Panc1 (cell line): ENCODE measurements around the gene GARIN5B. TPM values are rescaled to one million over a fixed set of nuclear protein-coding genes. Genes with fewer than 3 reads are reported as not detected.

ENCODE experiments used
- ATAC-seq: fragments of 200-7000 bp; cut with Tn5 transposase; 2 replicates; pipeline ENCODE4 v1.9.1; 2020; ENCODE audit warnings: mild to moderate bottlenecking, moderate library complexity
- BruUV-seq: library from RNA; stranded (reverse); fragments of 400-500 nt; replicated peaks from 2 replicates; lab custom pipeline; 2021; lab: Mats Ljungman, UMichigan
- CTCF ChIA-PET: fragments of 300-600 bp; sonication (Branson Sonifier 250); formaldehyde crosslinking; loops from one replicate; lab custom pipeline; 2022; ENCODE audit warnings: antibody characterized with exemption; lab: Charles Lee
- POLR2A ChIA-PET: fragments of 300-600 bp; sonication (Branson Sonifier 250); formaldehyde crosslinking; loops from one replicate; lab custom pipeline; 2022; ENCODE audit warnings: antibody characterized with exemption; lab: Charles Lee
- DNase-seq: peaks from one replicate; pipeline ENCODE4 v3.0.0-alpha.2; 2010; ENCODE audit warnings: low read depth, low spot score
- H3K27ac ChIP-seq: 2 replicates; pipeline ENCODE4 v1.5.1; 2011; ENCODE audit warnings: mild to moderate bottlenecking, low read length, inconsistent platforms
- H3K27me3 ChIP-seq: fragments of 200-500 bp; sonication (Bioruptor generic); 2 replicates; pipeline ENCODE4 v1.6.0; 2014; ENCODE audit warnings: low read length, inconsistent platforms; ENCODE audit not compliant: control insufficient read depth, insufficient read depth
- H3K36me3 ChIP-seq: fragments of 200-500 bp; sonication (Bioruptor generic); 2 replicates; pipeline ENCODE4 v1.5.1; 2014; ENCODE audit warnings: inconsistent platforms, mild to moderate bottlenecking, low read length, moderate library complexity; ENCODE audit not compliant: control insufficient read depth, insufficient read depth
- H3K4me1 ChIP-seq: 2 replicates; pipeline ENCODE4 v1.5.1; 2011; ENCODE audit warnings: inconsistent platforms, mild to moderate bottlenecking, low read length, moderate library complexity; ENCODE audit not compliant: control insufficient read depth, insufficient read depth
- H3K4me3 ChIP-seq, 2 experiments: 2 replicates each; pipeline ENCODE4 v1.5.1; 2011 to 2012; ENCODE audit warnings: low read depth in 2 of 2, low read length in 2 of 2, mild to moderate bottlenecking in 2 of 2, inconsistent platforms in 1 of 2, moderate library complexity in 1 of 2
- H3K9me3 ChIP-seq: fragments of 200-500 bp; sonication (Bioruptor generic); 2 replicates; pipeline ENCODE4 v1.5.1; 2014; ENCODE audit warnings: low read depth, mild to moderate bottlenecking, inconsistent platforms, low read length, moderate library complexity; ENCODE audit not compliant: control insufficient read depth, insufficient read depth
- POLR2AphosphoS5 ChIP-seq: IDR thresholded peaks from 2 replicates; pipeline ENCODE4 v1.6.1; 2012; ENCODE audit warnings: mild to moderate bottlenecking, low read depth, low read length, moderate library complexity
- SIN3A ChIP-seq: IDR thresholded peaks from 2 replicates; pipeline ENCODE4 v1.6.1; 2012; ENCODE audit warnings: low read depth, mild to moderate bottlenecking, low read length, moderate library complexity, borderline replicate concordance; ENCODE audit not compliant: insufficient read depth
- TCF7L2 ChIP-seq: IDR thresholded peaks from 2 replicates; pipeline ENCODE4 v1.6.1; 2011; ENCODE audit warnings: mild to moderate bottlenecking, low read depth, low read length, inconsistent platforms
- in situ Hi-C: cut with HindIII; loops from 2 replicates; pipeline ENCODE4 v1.10.0; 2016; ENCODE audit warnings: low sequenced_read_pairs, low pct_unique_long_range_greater_than_20kb
- intact Hi-C: fragments of 100-400 bp; cut with micrococcal nuclease; formaldehyde crosslinking; loops from one replicate; pipeline ENCODE4 v1.10.0; 2022; ENCODE audit not compliant: unreplicated experiment
- total RNA-seq: library from RNA; stranded (reverse); gene quantifications from one replicate; pipeline ENCODE4 v1.2.1, GENCODE V29; 2021; ENCODE audit not compliant: unreplicated experiment
- TF ChIP-seq, protein P1 (sequence below), 2 experiments: IDR thresholded peaks; 2 replicates each; pipeline ENCODE4 v1.6.1; 2011 to 2012; ENCODE audit warnings: low read depth in 2 of 2, control low read depth in 1 of 2, low read length in 1 of 2, mild to moderate bottlenecking in 1 of 2, moderate library complexity in 1 of 2; ENCODE audit not compliant: insufficient read depth in 1 of 2
- TF ChIP-seq, protein P2 (sequence below): fragments of 450-650 bp; IDR thresholded peaks from 2 replicates; pipeline ENCODE4 v1.5.1; 2017; ENCODE audit warnings: mild to moderate bottlenecking

GARIN5B gene
- total RNA-seq, 1 experiment from 2014 or later: not detected

DNA sequence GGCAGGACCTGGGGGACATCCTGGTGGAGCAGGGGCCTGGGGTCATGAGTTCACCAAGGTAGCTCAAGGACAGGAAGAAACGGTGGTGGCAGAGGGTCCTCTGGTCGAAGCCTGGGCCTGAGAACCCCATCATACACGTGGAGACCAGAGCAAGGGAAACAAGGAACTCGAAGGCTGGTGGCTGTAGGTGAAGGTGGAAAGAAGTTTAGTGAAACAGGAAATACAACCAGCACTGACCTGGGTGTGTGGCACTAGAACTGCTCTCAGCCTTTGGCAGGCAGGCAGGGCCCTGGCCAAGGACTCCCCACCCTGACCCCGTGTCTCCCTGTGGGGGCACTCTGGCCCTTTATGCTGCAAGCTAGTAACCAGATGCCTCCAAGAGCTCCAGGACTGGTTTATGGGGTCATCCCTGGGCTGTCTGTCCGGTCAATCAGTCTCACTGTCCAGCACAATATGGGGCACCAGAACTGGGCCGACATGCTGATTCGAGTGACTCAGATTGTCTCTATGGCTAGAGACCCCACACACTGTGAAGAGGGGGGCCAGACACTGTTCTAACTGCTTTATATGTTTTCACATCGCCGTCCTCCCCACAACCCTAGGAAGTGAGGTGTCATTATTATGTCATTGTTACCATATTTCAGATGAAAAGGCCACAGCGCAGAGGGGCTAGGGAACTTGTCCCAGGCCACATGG, 12.3 kb downstream of the GARIN5B start:
- TF ChIP-seq POLR2AphosphoS5 (no peak; the same call in 1 of the 2 replicates), TCF7L2 (no peak), SIN3A (no peak)
- TF ChIP-seq, protein P1, sequence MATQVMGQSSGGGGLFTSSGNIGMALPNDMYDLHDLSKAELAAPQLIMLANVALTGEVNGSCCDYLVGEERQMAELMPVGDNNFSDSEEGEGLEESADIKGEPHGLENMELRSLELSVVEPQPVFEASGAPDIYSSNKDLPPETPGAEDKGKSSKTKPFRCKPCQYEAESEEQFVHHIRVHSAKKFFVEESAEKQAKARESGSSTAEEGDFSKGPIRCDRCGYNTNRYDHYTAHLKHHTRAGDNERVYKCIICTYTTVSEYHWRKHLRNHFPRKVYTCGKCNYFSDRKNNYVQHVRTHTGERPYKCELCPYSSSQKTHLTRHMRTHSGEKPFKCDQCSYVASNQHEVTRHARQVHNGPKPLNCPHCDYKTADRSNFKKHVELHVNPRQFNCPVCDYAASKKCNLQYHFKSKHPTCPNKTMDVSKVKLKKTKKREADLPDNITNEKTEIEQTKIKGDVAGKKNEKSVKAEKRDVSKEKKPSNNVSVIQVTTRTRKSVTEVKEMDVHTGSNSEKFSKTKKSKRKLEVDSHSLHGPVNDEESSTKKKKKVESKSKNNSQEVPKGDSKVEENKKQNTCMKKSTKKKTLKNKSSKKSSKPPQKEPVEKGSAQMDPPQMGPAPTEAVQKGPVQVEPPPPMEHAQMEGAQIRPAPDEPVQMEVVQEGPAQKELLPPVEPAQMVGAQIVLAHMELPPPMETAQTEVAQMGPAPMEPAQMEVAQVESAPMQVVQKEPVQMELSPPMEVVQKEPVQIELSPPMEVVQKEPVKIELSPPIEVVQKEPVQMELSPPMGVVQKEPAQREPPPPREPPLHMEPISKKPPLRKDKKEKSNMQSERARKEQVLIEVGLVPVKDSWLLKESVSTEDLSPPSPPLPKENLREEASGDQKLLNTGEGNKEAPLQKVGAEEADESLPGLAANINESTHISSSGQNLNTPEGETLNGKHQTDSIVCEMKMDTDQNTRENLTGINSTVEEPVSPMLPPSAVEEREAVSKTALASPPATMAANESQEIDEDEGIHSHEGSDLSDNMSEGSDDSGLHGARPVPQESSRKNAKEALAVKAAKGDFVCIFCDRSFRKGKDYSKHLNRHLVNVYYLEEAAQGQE (IDR thresholded peaks at IDR 0.05; ENCODE audit: insufficient read depth in 1 of 2, low read depth in 2 of 2, low read length in 1 of 2): no peak
- TF ChIP-seq, protein P2, sequence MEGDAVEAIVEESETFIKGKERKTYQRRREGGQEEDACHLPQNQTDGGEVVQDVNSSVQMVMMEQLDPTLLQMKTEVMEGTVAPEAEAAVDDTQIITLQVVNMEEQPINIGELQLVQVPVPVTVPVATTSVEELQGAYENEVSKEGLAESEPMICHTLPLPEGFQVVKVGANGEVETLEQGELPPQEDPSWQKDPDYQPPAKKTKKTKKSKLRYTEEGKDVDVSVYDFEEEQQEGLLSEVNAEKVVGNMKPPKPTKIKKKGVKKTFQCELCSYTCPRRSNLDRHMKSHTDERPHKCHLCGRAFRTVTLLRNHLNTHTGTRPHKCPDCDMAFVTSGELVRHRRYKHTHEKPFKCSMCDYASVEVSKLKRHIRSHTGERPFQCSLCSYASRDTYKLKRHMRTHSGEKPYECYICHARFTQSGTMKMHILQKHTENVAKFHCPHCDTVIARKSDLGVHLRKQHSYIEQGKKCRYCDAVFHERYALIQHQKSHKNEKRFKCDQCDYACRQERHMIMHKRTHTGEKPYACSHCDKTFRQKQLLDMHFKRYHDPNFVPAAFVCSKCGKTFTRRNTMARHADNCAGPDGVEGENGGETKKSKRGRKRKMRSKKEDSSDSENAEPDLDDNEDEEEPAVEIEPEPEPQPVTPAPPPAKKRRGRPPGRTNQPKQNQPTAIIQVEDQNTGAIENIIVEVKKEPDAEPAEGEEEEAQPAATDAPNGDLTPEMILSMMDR: no peak
- ChIA-PET CTCF (no interaction called here), POLR2A (interaction anchor here (0.7 kb wide), 1 partner anchor 11 kb away, joined by 3 read pairs; the partner anchor contains the start of gene KMT5C)
- Histone ChIP-seq H3K27ac (no peak overlapping the region), H3K4me1 (peaks cover 23% of the 10 kb centered on the region), H3K9me3 (no peaks in the 10 kb centered on the region), H3K27me3 (no peaks in the 10 kb centered on the region), H3K36me3 (no peaks in the 10 kb centered on the region), H3K4me3 (no peak overlapping the region)
- ATAC-seq: no peak
- intact Hi-C loops (no loop called here), in situ Hi-C loops (no loop called here)
- no TSS peak for BruUV-seq
- DNase-seq: no peak

DNA sequence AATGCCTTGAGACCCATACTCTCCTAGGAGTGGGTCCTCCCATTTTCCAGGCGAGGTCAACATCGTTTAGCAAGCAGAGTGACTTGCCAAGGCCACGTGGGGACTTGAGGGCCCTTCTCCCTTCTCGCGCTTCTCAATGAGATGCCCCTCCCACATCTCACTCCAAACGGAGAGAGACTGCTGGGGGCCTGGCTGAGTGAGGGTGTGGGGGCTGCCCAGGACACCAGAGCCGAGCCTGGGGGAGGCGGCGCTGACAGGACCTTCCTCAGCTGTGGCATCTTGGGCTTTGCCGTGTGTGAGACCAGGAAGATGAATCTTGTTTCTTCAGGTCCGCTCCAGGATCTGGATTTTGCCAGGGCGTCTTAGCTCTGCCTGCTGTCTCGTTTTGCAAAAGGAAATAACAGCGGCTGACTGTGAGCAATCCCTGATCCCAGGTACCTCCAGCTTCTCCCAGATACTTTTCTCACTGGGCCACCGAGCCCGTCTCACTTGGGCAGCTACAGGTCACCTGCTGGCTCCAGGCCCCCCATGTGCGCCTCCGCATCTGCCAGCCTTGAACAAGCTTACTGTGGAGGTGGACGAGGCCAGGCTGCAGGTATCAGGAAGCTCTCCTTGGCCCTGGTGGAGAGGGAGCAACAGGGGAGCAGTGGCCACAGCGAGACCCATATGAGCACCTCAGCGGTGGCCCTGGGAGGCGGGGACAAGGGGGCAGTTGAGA, 14.6 kb downstream of the GARIN5B start:
- CTCF ChIA-PET: interaction anchor here (0.7 to 1.7 kb wide), 2 partner anchors 47 to 144 kb away, joined by 7 read pairs; no protein-coding TSS in a partner anchor
- DNase-seq (no peak), ATAC-seq (no peak)
- no peaks in the 10 kb centered on the region for H3K27me3 ChIP-seq
- in situ Hi-C loops: no loop called here
- BruUV-seq: no TSS peak
- TF ChIP-seq, protein P2: no peak
- TF ChIP-seq SIN3A (no peak), POLR2AphosphoS5 (no peak), TCF7L2 (no peak)
- TF ChIP-seq, protein P1 (IDR thresholded peaks at IDR 0.05; ENCODE audit: insufficient read depth in 1 of 2, low read depth in 2 of 2, low read length in 1 of 2): no peak
- H3K27ac ChIP-seq: no peak overlapping the region
- intact Hi-C loops: no loop called here
- POLR2A ChIA-PET: interaction anchor here (2.3 kb wide), 1 partner anchor 9 kb away, joined by 24 read pairs; the partner anchor contains the start of gene KMT5C
- peaks cover 16% of the 10 kb centered on the region for H3K4me1 ChIP-seq
- no peak overlapping the region for H3K4me3 ChIP-seq
- H3K36me3 ChIP-seq: no peaks in the 10 kb centered on the region
- no peaks in the 10 kb centered on the region for H3K9me3 ChIP-seq
